Psoas muscle (tissue), 8 donors: Measurements from ENCODE around the gene CDC42SE2. TPM values are rescaled to one million over a fixed set of nuclear protein-coding genes. Genes with fewer than 3 reads are reported as not detected.

Experiments used
- ATAC-seq, 4 donors: fragments of 200-7000 bp; cut with Tn5 transposase; one replicate each; pipeline ENCODE4 v1.9.1; 2020; ENCODE audit warnings: moderate library complexity in 3 of 4, mild to moderate bottlenecking in 2 of 4
- DNase-seq, 2 donors: peaks; one replicate each; pipeline ENCODE4 v3.0.0-alpha.2; 2020
- H3K27ac ChIP-seq: fragments of 200-600 bp; one replicate; pipeline ENCODE4 v1.8.0; 2022
- H3K27me3 ChIP-seq, 3 donors: fragments of 200-600 bp in 1 of 3; one replicate each; pipeline versions ENCODE4 v1.6.1 to v1.8.0; 2013 to 2022; ENCODE audit warnings: low read length in 2 of 3, mild to moderate bottlenecking in 2 of 3, moderate library complexity in 1 of 3; ENCODE audit not compliant: insufficient read depth in 3 of 3
- H3K36me3 ChIP-seq, 2 donors: fragments of 200-600 bp in 1 of 2; one replicate each; pipeline versions ENCODE4 v1.6.1 to v1.8.0; 2013 to 2022; ENCODE audit warnings: low read depth in 1 of 2, mild to moderate bottlenecking in 1 of 2, moderate library complexity in 1 of 2; ENCODE audit not compliant: insufficient read depth in 1 of 2
- H3K4me1 ChIP-seq: fragments of 200-600 bp; one replicate; pipeline ENCODE4 v1.8.0; 2022
- H3K4me3 ChIP-seq: fragments of 200-600 bp; one replicate; pipeline ENCODE4 v1.8.0; 2022; ENCODE audit warnings: mild to moderate bottlenecking
- H3K9me3 ChIP-seq: fragments of 200-600 bp; one replicate; pipeline ENCODE4 v1.8.0; 2022
- CTCF ChIP-seq: fragments of 200-600 bp; IDR thresholded peaks from one replicate; pipeline ENCODE4 v1.8.0; 2022; ENCODE audit warnings: antibody characterized with exemption
- WGBS, 3 donors: extraction: QIAGEN DNeasy Blood & Tissue Kit; methylation state at CpG; one replicate each; pipeline versions ENCODE4 v1.1.6 to v1.1.7; 2013; 5-methylcytosine and 5-hydroxymethylcytosine counted together
- intact Hi-C, 2 donors: fragments of 100-400 bp; cut with DNase I; formaldehyde crosslinking; loops; one replicate each; pipeline versions ENCODE4 v1.11.0 to v1.14.2; 2022
- polyA plus RNA-seq, 3 donors: library from polyadenylated mRNA; stranded (reverse); fragments of 200-250 nt; gene quantifications; one replicate each; pipeline ENCODE4 v1.2.3, GENCODE V29; 2013
- total RNA-seq, 4 donors: library from RNA; stranded (reverse); fragmentation: NEBNext Ultra II Directional in 2 of 4; extraction: Animal tissue kit (Norgen Biotek cat#: 25700) in 2 of 4; gene quantifications; one replicate each; pipeline versions ENCODE4 v1.2.1 to v1.2.4, GENCODE V29; 2021 to 2023
- donor health status: healthy with polysubstance abuse.
- donor health status: DM: no; HTN: no; CAD: no; lungs with moderate emphysema.
- donor health status: Bipolar disorder and iron deficiency.
- donor health status: healthy.
- donor health status: DM: yes; HTN: yes; CAD: no.
- donor health status: DM: no; HTN: no; CAD: no.
- donor health status: DM: no; HTN: no; CAD: no.
- donor health status: DM: yes; HTN: yes; CAD: no.

CDC42SE2 gene
- total and polyA plus RNA-seq, 7 donors, result 8.5 to 39.2 (median 10.5) TPM

- peaks cover 4 to 12% of the 10 kb centered on the region in 2 donors for H3K36me3 ChIP-seq
- TF ChIP-seq CTCF, result no peak
- H3K27me3 ChIP-seq, result no peaks in the 10 kb centered on the region
- intact Hi-C loops, result no loop called here
- H3K9me3 ChIP-seq, result no peaks in the 10 kb centered on the region
- H3K4me1 ChIP-seq, result peaks cover 2% of the 10 kb centered on the region
- ATAC-seq (no peak), DNase-seq (no peak)
- no peak overlapping the region for H3K4me3 ChIP-seq
- H3K27ac ChIP-seq, result no peak overlapping the region
- WGBS, 3 donors, result 97 to 100% (median 97%) methylated on average over 1 of the region's 1 CpG
Measured at GRCh38 chr5:131356619-131357018, 92.8 kb downstream of the CDC42SE2 start.

GRCh38 chr5:131357739-131358561 is 94.1 kb downstream of the CDC42SE2 start:
- H3K9me3 ChIP-seq, result no peaks in the 10 kb centered on the region
- intact Hi-C loops, result no loop called here
- H3K27me3 ChIP-seq, result no peaks in the 10 kb centered on the region
- peaks cover 2% of the 10 kb centered on the region for H3K4me1 ChIP-seq
- WGBS, 3 donors, result 74 to 82% (median 81%) methylated on average over 5 of the region's 5 CpGs
- no peak overlapping the region for H3K27ac ChIP-seq
- no peak for DNase-seq
- TF ChIP-seq CTCF, result no peak
- no peak for ATAC-seq
- H3K36me3 ChIP-seq, result peaks cover 4 to 12% of the 10 kb centered on the region in 2 donors
- H3K4me3 ChIP-seq, result no peak overlapping the region

- Histone ChIP-seq H3K36me3 (peaks cover 4 to 12% of the 10 kb centered on the region in 2 donors), H3K9me3 (no peaks in the 10 kb centered on the region), H3K27me3 (no peaks in the 10 kb centered on the region), H3K4me3 (no peak overlapping the region), H3K4me1 (no peaks in the 10 kb centered on the region), H3K27ac (no peak overlapping the region)
- intact Hi-C loops, result no loop called here
- DNase-seq (no peak), ATAC-seq (no peak)
- TF ChIP-seq CTCF, result no peak
- WGBS, 3 donors, result 92 to 93% (median 92%) methylated on average over 15 of the region's 15 CpGs
Measured at GRCh38 chr5:131361677-131362315, 97.9 kb downstream of the CDC42SE2 start.

- Histone ChIP-seq H3K9me3 (no peaks in the 10 kb centered on the region), H3K36me3 (peaks cover 4 to 12% of the 10 kb centered on the region in 2 donors), H3K4me3 (no peak overlapping the region), H3K4me1 (no peaks in the 10 kb centered on the region), H3K27ac (no peak overlapping the region), H3K27me3 (no peaks in the 10 kb centered on the region)
- intact Hi-C loops, result no loop called here
- 82 to 93% (median 87%) methylated on average over 6 of the region's 6 CpGs for WGBS, 3 donors
- DNase-seq, result no peak
- TF ChIP-seq CTCF, result no peak
- no peak for ATAC-seq
Measured at GRCh38 chr5:131363811-131364506, 100.1 kb downstream of the CDC42SE2 start.
